Heart right ventricle (tissue), 16 donors: Measurements from ENCODE around the gene ANKRD10. TPM values are rescaled to one million over a fixed set of nuclear protein-coding genes. Genes with fewer than 3 reads are reported as not detected.
A peak's percentile ranks its signal among the peaks of the same experiment; 100 is the strongest.

Source experiments
- ATAC-seq, 8 donors: fragments of 200-7000 bp; cut with Tn5 transposase; one replicate each; pipeline ENCODE4 v1.9.1; 2020; ENCODE audit warnings: mild to moderate bottlenecking in 8 of 8, moderate library complexity in 8 of 8, moderate number of reproducible peaks in 1 of 8
- DNase-seq, 2 donors: peaks; one replicate each; pipeline ENCODE4 v3.0.0-alpha.2; 2020
- H3K27ac ChIP-seq, 10 donors: fragments of 200-600 bp; sonication (generic) in 2 of 10; one replicate each; pipeline versions ENCODE4 v1.5.0 to v1.8.0; 2020 to 2022; ENCODE audit warnings: mild to moderate bottlenecking in 3 of 10
- H3K27me3 ChIP-seq, 7 donors: fragments of 200-600 bp; one replicate each; pipeline ENCODE4 v1.8.0; 2021 to 2022; ENCODE audit warnings: mild to moderate bottlenecking in 2 of 7
- H3K36me3 ChIP-seq, 9 donors: fragments of 200-600 bp; sonication (generic) in 1 of 9; one replicate each; pipeline versions ENCODE4 v1.5.0 to v1.8.0; 2020 to 2022; ENCODE audit warnings: mild to moderate bottlenecking in 2 of 9
- H3K4me1 ChIP-seq, 9 donors: fragments of 200-600 bp; sonication (generic) in 1 of 9; one replicate each; pipeline versions ENCODE4 v1.5.0 to v1.8.0; 2020 to 2022; ENCODE audit warnings: mild to moderate bottlenecking in 4 of 9
- H3K4me3 ChIP-seq, 10 donors: fragments of 200-600 bp; sonication (generic) in 2 of 10; one replicate each; pipeline versions ENCODE4 v1.5.0 to v1.8.0; 2020 to 2022; ENCODE audit warnings: mild to moderate bottlenecking in 7 of 10, moderate library complexity in 2 of 10
- H3K9me3 ChIP-seq, 11 donors: fragments of 200-600 bp in 10 of 11; sonication (generic) in 2 of 11; one replicate each; pipeline versions ENCODE4 v1.5.0 to v1.8.0; 2013 to 2022; ENCODE audit warnings: mild to moderate bottlenecking in 2 of 11, control low read depth in 1 of 11, moderate library complexity in 1 of 11
- CTCF ChIP-seq, 9 donors: fragments of 200-600 bp; sonication (generic) in 2 of 9; IDR thresholded peaks; one replicate each; pipeline versions ENCODE4 v1.5.0 to v1.8.0; 2021 to 2022; ENCODE audit warnings: antibody characterized with exemption in 9 of 9, mild to moderate bottlenecking in 5 of 9, moderate library complexity in 1 of 9
- WGBS, 2 donors: extraction: QIAGEN DNeasy Blood & Tissue Kit; methylation state at CpG; one replicate each; pipeline ENCODE4 v1.1.7; 2013; ENCODE audit warnings: inconsistent platforms in 1 of 2; 5-methylcytosine and 5-hydroxymethylcytosine counted together
- intact Hi-C, 10 donors: fragments of 100-400 bp; cut with DNase I; formaldehyde crosslinking; loops; one replicate each; pipeline versions ENCODE4 v1.11.1 to v1.14.2; 2022
- polyA plus RNA-seq, 2 donors: library from polyadenylated mRNA; stranded (reverse); fragments of 200-250 nt; gene quantifications; one replicate each; pipeline ENCODE4 v1.2.3, GENCODE V29; 2013
- total RNA-seq, 10 donors: library from RNA; stranded (reverse); fragmentation: NEBNext Ultra II Directional in 3 of 10; extraction: Animal tissue kit (Norgen Biotek cat#: 25700) in 3 of 10; gene quantifications; one replicate each; pipeline versions ENCODE4 v1.2.1 to v1.2.4, GENCODE V29; 2021 to 2023
- donor health status: Arrhythmogenic right ventricular cardiomyopathy.
- donor health status: ischemic (EF 13 %, LVEDD 7.1; RV severe dilation, severe dysfunction).
- donor health status: healthy with polysubstance abuse.
- donor health status: DM: no; HTN: yes; CAD: no.
- donor health status: DM: no; HTN: no; CAD: no.
- donor health status: ischemic (EF 25% LVEDD 6.9; RV normal size, moderate dysfunction).
- donor health status: ischemic (EF 25% LVEDD 5.7; RV mildly dilated, moderate dysfunction).
- donor health status: healthy.
- donor health status: DM: yes; HTN: yes; CAD: no.
- donor health status: Ischemic cardiomyopathy.
- donor health status: ischemic (EF 35%, LVEDD 5.7; RV mildly dilated, moderate dysfunction).
- donor health status: nonischemic (EF 11% LVEDD 7.7; RV severe dilation, severe dysfunction).
- donor health status: DM: yes; HTN: yes; CAD: no.
- donor health status: PGD.
- donor health status: ischemic (EF 29% LVEDD 5.4; RV normal size, mild dysfunction).
- donor health status: nonischemic (EF 23%, LVEDD 6.1; RV moderate dilation, normal function).

The ANKRD10 gene
- total and polyA plus RNA-seq, 12 donors: 32.4 to 127 (median 49.0) TPM

- Histone ChIP-seq H3K4me1 (no peaks in the 10 kb centered on the region), H3K36me3 (no peaks in the 10 kb centered on the region), H3K27me3 (peaks cover 0 to 37% (median 14%) of the 10 kb centered on the region in 7 donors), H3K27ac (no peak overlapping the region), H3K9me3 (no peaks in the 10 kb centered on the region), H3K4me3 (no peak overlapping the region)
- WGBS, 2 donors: 93 to 96% methylated on average over 8 of the region's 8 CpGs
- intact Hi-C loops: no loop called here
- ATAC-seq (peak in 1 of 8 donors; percentile 29), DNase-seq (no peak)
- TF ChIP-seq CTCF (IDR thresholded peaks at IDR 0.05): no peak
Measured at GRCh38 chr13:110829486-110829885, 85.4 kb downstream of the ANKRD10 start.

GRCh38 chr13:110828705-110829104 is 86.2 kb downstream of the ANKRD10 start:
- intact Hi-C loops: no loop called here
- Histone ChIP-seq H3K27me3 (peaks cover 0 to 37% (median 14%) of the 10 kb centered on the region in 7 donors), H3K36me3 (no peaks in the 10 kb centered on the region), H3K4me1 (no peaks in the 10 kb centered on the region), H3K4me3 (no peak overlapping the region), H3K9me3 (no peaks in the 10 kb centered on the region), H3K27ac (no peak overlapping the region)
- WGBS, 2 donors: 88 to 92% methylated on average over 9 of the region's 9 CpGs
- no peak for ATAC-seq
- DNase-seq: no peak
- no peak for TF ChIP-seq CTCF (IDR thresholded peaks at IDR 0.05)

Other genes with a start within 250 kb of the ANKRD10 start
- gene CARS2, start 209.0 kb downstream of the ANKRD10 start, total RNA-seq: 10 to 100 TPM; 35.2 to 53.5 (median 42.8) TPM
- 100 to 1,000 TPM in 1 of 2 donors, 10 to 100 TPM in 1; 61.3 to 103 TPM for gene CARS2, start 209.0 kb downstream of the ANKRD10 start, polyA plus RNA-seq
- gene ING1, start 201.4 kb downstream of the ANKRD10 start, total RNA-seq: 1 to 10 TPM; 4.1 to 9.3 (median 6.3) TPM
- 10 to 100 TPM in 1 of 2 donors, 1 to 10 TPM in 1; 5.4 to 15.6 TPM for gene ING1, start 201.4 kb downstream of the ANKRD10 start, polyA plus RNA-seq
- 10 to 100 TPM; 38.9 to 56.6 (median 47.3) TPM for gene ARHGEF7, start 200.2 kb upstream of the ANKRD10 start, total RNA-seq
- gene ARHGEF7, start 200.2 kb upstream of the ANKRD10 start, polyA plus RNA-seq: 10 to 100 TPM; 18.4 to 23.0 TPM